ENCODE results near the gene CD82. TPM values are rescaled to one million over a fixed set of nuclear protein-coding genes. Genes with fewer than 3 reads are reported as not detected.
A peak's percentile ranks its signal among the peaks of the same experiment; 100 is the strongest.

CD82 gene
- total and polyA plus RNA-seq, 12 donors, result 2.3 to 53.4 (median 17.8) TPM

- WGBS, 4 donors, result 94 to 100% (median 98%) methylated on average over 3 to 4 of the region's 4 CpGs
- H3K4me1 ChIP-seq (replicated peaks in 1 of 2), result no peaks in the 10 kb centered on the region
- peak in 5 of 7 donors; percentile 3 to 48 (median 13) for DNase-seq
- TF ChIP-seq POLR2A (IDR thresholded peaks at IDR 0.05), result no peak
- no peak for TF ChIP-seq CTCF (IDR thresholded peaks at IDR 0.05)
- H3K9me3 ChIP-seq (replicated peaks in 1 of 3), result no peaks in the 10 kb centered on the region
- H3K36me3 ChIP-seq (replicated peaks in 1 of 2), result no peaks in the 10 kb centered on the region
- H3K4me3 ChIP-seq, result no peak overlapping the region
- intact Hi-C loops (cut with DNase I), result loop anchor here in 1 of 2 donors (2.0 to 10.0 kb wide), 3 partner anchors 105 to 289 kb away; partner anchors contain the start of gene TSPAN18
- H3K27ac ChIP-seq, result no peak overlapping the region
- H3K27me3 ChIP-seq, result no peaks in the 10 kb centered on the region
Measured at GRCh38 chr11:44622190-44622650, 56.8 kb downstream of the CD82 start.

DNA sequence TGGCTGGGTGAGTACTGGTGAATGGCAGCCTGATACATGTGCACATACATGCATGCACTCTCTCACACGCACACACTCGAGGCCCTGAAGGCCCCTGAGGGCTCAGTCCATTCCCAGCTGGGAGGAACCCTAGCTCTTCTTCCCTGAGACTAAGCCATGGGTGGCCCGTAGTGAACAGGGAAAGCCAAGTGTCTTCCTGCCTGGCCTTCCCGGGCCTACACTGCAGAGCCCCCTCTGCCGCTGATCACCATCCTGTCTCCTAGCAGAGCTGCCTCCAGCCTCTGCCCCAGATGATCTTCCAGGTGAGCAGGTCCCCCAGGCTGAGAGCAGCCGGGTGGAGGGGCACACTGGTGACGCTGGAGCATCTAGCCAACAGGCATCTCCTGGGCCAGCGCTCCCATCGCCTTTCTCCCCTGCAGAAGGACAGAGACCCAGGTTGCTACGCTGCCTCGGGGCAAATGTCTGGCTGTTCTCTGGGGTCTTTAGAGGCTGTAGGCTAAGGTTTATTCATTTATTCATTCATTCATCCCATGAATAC is 57.3 kb downstream of the CD82 start:
- intact Hi-C loops (cut with DNase I), result loop anchor here in 1 of 2 donors (2.0 to 10.0 kb wide), 3 partner anchors 105 to 288 kb away; partner anchors contain the start of gene TSPAN18
- peaks cover 0 to 3% of the 10 kb centered on the region in 2 donors for H3K4me1 ChIP-seq (replicated peaks in 1 of 2)
- no peaks in the 10 kb centered on the region for H3K27me3 ChIP-seq
- no peaks in the 10 kb centered on the region for H3K9me3 ChIP-seq (replicated peaks in 1 of 3)
- H3K27ac ChIP-seq, result no peak overlapping the region
- 91 to 98% (median 92%) methylated on average over 5 to 11 of the region's 11 CpGs for WGBS, 4 donors
- DNase-seq, result peak in 5 of 7 donors; percentile 3 to 25 (median 13)
- no peak overlapping the region for H3K4me3 ChIP-seq
- H3K36me3 ChIP-seq (replicated peaks in 1 of 2), result no peaks in the 10 kb centered on the region
- TF ChIP-seq CTCF (IDR thresholded peaks at IDR 0.05) (no peak), POLR2A (IDR thresholded peaks at IDR 0.05) (no peak)

DNA sequence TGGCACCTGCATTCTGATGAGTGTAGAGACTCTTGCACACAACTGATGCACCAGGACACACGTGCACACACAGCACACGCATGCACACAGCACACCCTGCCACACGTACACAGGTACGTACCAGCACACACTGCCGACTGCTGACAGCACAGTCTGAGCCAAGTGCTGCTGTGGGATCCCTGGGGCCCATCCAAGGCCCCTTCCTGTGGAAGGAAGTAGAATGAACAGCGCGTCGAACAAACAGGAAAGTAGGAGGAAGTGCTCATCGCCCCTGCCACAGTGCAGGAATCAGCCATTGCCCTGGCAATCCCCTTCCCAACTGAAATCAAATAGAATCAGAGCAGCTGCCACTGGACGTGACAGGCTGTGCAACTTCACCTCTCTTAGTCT is 57.9 kb downstream of the CD82 start:
- Histone ChIP-seq H3K27ac (peak overlapping the region in 1 of 5 donors; percentile 16), H3K4me1 (replicated peaks in 1 of 2) (peaks cover 4 to 8% of the 10 kb centered on the region in 2 donors)
- 69 to 80% (median 74%) methylated on average over 10 of the region's 10 CpGs for WGBS, 4 donors

More for the DNA sequence above, 57.9 kb downstream of the CD82 start:
- TF ChIP-seq POLR2A (IDR thresholded peaks at IDR 0.05) (no peak), CTCF (IDR thresholded peaks at IDR 0.05) (no peak)
- H3K36me3 ChIP-seq (replicated peaks in 1 of 2), result no peaks in the 10 kb centered on the region
- no peaks in the 10 kb centered on the region for H3K9me3 ChIP-seq (replicated peaks in 1 of 3)
- intact Hi-C loops (cut with DNase I), result loop anchor here in 1 of 2 donors (2.0 to 10.0 kb wide), 3 partner anchors 104 to 287 kb away; partner anchors contain the start of gene TSPAN18
- H3K4me3 ChIP-seq, result no peak overlapping the region
- DNase-seq, result peak in 6 of 7 donors; percentile 7 to 55 (median 18)
- H3K27me3 ChIP-seq, result no peaks in the 10 kb centered on the region
